Left lung (tissue), 10 donors: Measurements from ENCODE around the gene STAC. TPM values are rescaled to one million over a fixed set of nuclear protein-coding genes. Genes with fewer than 3 reads are reported as not detected.

Experiments
- ATAC-seq: fragments of 200-7000 bp; cut with Tn5 transposase; one replicate; pipeline ENCODE4 v1.9.1; 2020; ENCODE audit warnings: moderate library complexity
- DNase-seq, 4 donors: peaks; one replicate each; pipeline ENCODE4 v3.0.0-alpha.2; 2013 to 2020
- H3K27ac ChIP-seq, 2 donors: fragments of 200-600 bp; sonication (generic) in 1 of 2; one replicate each; pipeline versions ENCODE4 v1.5.0 to v1.8.0; 2020 to 2021
- H3K27me3 ChIP-seq, 2 donors: fragments of 200-600 bp; sonication (generic) in 1 of 2; one replicate each; pipeline versions ENCODE4 v1.5.0 to v1.8.0; 2020 to 2021
- H3K36me3 ChIP-seq, 2 donors: fragments of 200-600 bp; sonication (generic) in 1 of 2; one replicate each; pipeline versions ENCODE4 v1.5.0 to v1.8.0; 2020 to 2021
- H3K4me1 ChIP-seq, 2 donors: fragments of 200-600 bp; one replicate each; pipeline ENCODE4 v1.8.0; 2021
- H3K4me3 ChIP-seq, 2 donors: fragments of 200-600 bp; sonication (generic) in 1 of 2; one replicate each; pipeline versions ENCODE4 v1.5.0 to v1.8.0; 2020 to 2021; ENCODE audit warnings: mild to moderate bottlenecking in 1 of 2
- H3K9me3 ChIP-seq, 2 donors: fragments of 200-600 bp; sonication (generic) in 1 of 2; one replicate each; pipeline versions ENCODE4 v1.5.0 to v1.8.0; 2020 to 2021
- CTCF ChIP-seq, 2 donors: fragments of 200-600 bp; sonication (generic) in 1 of 2; IDR thresholded peaks; one replicate each; pipeline versions ENCODE4 v1.5.0 to v1.8.0; 2021; ENCODE audit warnings: antibody characterized with exemption in 2 of 2
- intact Hi-C, 2 donors: fragments of 100-400 bp; cut with DNase I; formaldehyde crosslinking; loops; one replicate each; pipeline versions ENCODE4 v1.11.2 to v1.14.2; 2022
- polyA plus RNA-seq, 6 donors: library from polyadenylated mRNA; unstranded; fragments of 120-200 nt; gene quantifications; one replicate each; pipeline ENCODE4 v1.2.1, GENCODE V29; 2013; ENCODE audit not compliant: insufficient read length in 6 of 6
- total RNA-seq, 2 donors: library from RNA; stranded (reverse); fragmentation: NEBNext Ultra II Directional; extraction: Animal tissue kit (Norgen Biotek cat#: 25700); gene quantifications; one replicate each; pipeline ENCODE4 v1.2.1, GENCODE V29; 2021
- donor health status: DM: no; HTN: yes; CAD: no.
- donor health status: DM: no; HTN: no; CAD: no.

The STAC gene
- total and polyA plus RNA-seq, 8 donors: 0.53 to 16.7 (median 1.2) TPM

GRCh38 chr3:36480911-36481648 is 100.8 kb downstream of the STAC start:
- H3K36me3 ChIP-seq: no peaks in the 10 kb centered on the region
- no peak for DNase-seq
- peak; percentile 65 for ATAC-seq
- H3K27me3 ChIP-seq: no peaks in the 10 kb centered on the region
- no peak overlapping the region for H3K27ac ChIP-seq
- peaks cover 0 to 3% of the 10 kb centered on the region in 2 donors for H3K9me3 ChIP-seq
- TF ChIP-seq CTCF (IDR thresholded peaks at IDR 0.05): no peak
- peaks cover 0 to 3% of the 10 kb centered on the region in 2 donors for H3K4me1 ChIP-seq
- intact Hi-C loops: no loop called here
- no peak overlapping the region for H3K4me3 ChIP-seq

DNA sequence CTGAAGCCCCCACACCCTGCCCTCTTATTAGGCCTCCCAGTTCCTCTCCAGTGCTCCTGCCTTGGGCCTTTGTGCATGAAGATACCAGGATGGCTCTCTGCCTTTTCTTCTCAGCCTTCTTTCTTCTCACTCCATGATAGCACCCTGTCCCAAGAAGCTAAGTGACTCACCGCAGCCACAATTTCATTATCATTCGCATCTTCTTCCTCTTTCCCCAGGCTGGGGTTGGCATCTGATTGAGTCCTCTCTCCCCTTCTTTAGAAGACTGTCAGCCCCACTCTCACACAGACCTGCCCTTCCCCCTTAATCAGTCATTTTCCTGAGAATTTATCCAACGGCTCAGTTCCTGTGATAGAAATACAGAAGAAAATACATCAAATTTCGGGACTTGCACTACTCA is 102.0 kb downstream of the STAC start:
- Histone ChIP-seq H3K27ac (no peak overlapping the region), H3K4me1 (peaks cover 0 to 3% of the 10 kb centered on the region in 2 donors), H3K27me3 (no peaks in the 10 kb centered on the region), H3K9me3 (peaks cover 0 to 3% of the 10 kb centered on the region in 2 donors), H3K36me3 (no peaks in the 10 kb centered on the region), H3K4me3 (no peak overlapping the region)
- DNase-seq: no peak
- intact Hi-C loops: no loop called here
- TF ChIP-seq CTCF (IDR thresholded peaks at IDR 0.05): no peak
- peak; percentile 23 for ATAC-seq

GRCh38 chr3:36482880-36483279 is 102.6 kb downstream of the STAC start:
- H3K27me3 ChIP-seq: no peaks in the 10 kb centered on the region
- H3K27ac ChIP-seq: no peak overlapping the region
- no peaks in the 10 kb centered on the region for H3K36me3 ChIP-seq
- ATAC-seq (no peak), DNase-seq (peak in 1 of 4 donors; percentile 55)
- H3K4me3 ChIP-seq: no peak overlapping the region
- H3K9me3 ChIP-seq: peaks cover 0 to 3% of the 10 kb centered on the region in 2 donors
- intact Hi-C loops: no loop called here
- peaks cover 0 to 3% of the 10 kb centered on the region in 2 donors for H3K4me1 ChIP-seq
- TF ChIP-seq CTCF (IDR thresholded peaks at IDR 0.05): no peak

DNA sequence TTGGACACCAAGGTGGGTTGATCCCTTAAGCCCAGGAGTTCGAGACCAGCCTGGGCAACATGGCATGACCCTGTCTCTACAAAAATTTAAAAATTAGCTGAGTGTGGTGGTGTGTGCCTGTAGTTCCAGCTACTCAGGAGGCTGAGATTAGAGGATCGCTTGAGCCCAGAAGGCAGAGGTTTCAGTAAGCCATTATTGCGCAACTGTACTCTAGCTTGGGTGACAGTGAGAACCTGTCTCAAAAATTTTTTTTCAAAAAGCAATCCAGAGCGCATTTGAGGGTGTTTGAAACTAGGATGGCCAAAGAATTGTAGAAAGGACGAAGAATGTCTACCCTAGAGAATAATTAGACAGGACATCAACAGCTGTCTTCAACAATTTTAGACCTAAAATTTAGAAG is 103.4 kb downstream of the STAC start:
- Histone ChIP-seq H3K4me1 (peaks cover 0 to 3% of the 10 kb centered on the region in 2 donors), H3K36me3 (no peaks in the 10 kb centered on the region), H3K27ac (no peak overlapping the region), H3K27me3 (no peaks in the 10 kb centered on the region), H3K4me3 (no peak overlapping the region), H3K9me3 (peaks cover 0 to 3% of the 10 kb centered on the region in 2 donors)
- no peak for TF ChIP-seq CTCF (IDR thresholded peaks at IDR 0.05)
- DNase-seq (no peak), ATAC-seq (no peak)
- intact Hi-C loops: no loop called here

GRCh38 chr3:36484386-36484785 is 104.1 kb downstream of the STAC start:
- no peaks in the 10 kb centered on the region for H3K9me3 ChIP-seq
- no peak for ATAC-seq
- intact Hi-C loops: no loop called here

More at GRCh38 chr3:36484386-36484785, 104.1 kb downstream of the STAC start:
- Histone ChIP-seq H3K27ac (no peak overlapping the region), H3K27me3 (no peaks in the 10 kb centered on the region), H3K4me1 (peaks cover 0 to 3% of the 10 kb centered on the region in 2 donors), H3K4me3 (no peak overlapping the region), H3K36me3 (no peaks in the 10 kb centered on the region)
- DNase-seq: no peak
- no peak for TF ChIP-seq CTCF (IDR thresholded peaks at IDR 0.05)
